Sigmoid colon (tissue), 4 donors: ENCODE measurements around the gene SIRPB2.

Source experiments
- CTCF ChIP-seq, 4 experiments: fragments of 450-650 bp in 3 of 4; fragments of 200-600 bp in 1 of 4; IDR thresholded peaks; one replicate each; pipeline ENCODE4 v1.5.1; 2016 to 2019; ENCODE audit warnings: antibody characterized with exemption in 4 of 4, mild to moderate bottlenecking in 3 of 4, moderate library complexity in 2 of 4
- POLR2A ChIP-seq, 2 donors: fragments of 450-650 bp; IDR thresholded peaks; one replicate each; pipeline ENCODE4 v1.6.1; 2016; ENCODE audit warnings: antibody characterized with exemption in 2 of 2, mild to moderate bottlenecking in 2 of 2, moderate library complexity in 2 of 2
- POLR2AphosphoS5 ChIP-seq, 4 donors: sonication (generic); formaldehyde crosslinking; IDR thresholded peaks; one replicate each; pipeline ENCODE4 v1.6.1; 2017; ENCODE audit warnings: antibody characterized with exemption in 4 of 4

DNA sequence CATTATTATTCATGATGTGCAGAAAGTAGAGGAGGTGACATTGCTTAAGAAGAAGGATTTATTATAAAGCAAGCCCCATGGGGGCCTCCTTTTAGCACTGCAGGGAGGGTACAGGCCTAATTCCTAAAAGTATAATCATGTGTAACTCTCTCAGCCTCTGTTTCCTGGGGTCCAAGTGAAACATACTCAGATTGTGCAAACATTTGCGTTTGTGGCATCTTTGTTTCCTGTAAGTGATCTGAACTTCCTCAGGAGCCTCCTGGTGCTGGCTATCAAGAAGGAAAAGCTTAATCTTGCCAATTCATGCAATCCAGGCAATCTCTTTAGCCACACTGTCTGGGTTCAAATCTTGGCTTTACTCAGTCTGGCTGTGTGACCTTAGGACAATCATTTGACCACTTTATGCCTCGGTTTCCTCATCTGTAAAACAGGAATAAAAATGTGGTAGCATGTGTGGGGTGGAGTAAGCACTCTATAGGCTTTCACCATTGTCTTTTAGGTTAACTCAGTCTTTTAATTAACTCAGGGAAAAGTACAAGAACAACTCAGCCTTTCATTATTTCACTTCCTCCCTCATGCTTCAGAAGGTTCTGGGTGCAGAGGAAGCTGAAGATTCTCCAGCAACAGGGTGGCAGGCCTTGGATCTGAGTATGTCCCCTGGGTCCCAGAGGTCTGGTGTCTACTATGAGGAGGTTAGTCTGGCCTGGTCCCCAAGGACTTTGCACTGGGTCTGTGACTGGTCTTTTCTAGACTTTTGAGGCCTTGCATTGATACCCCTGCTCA lies 831 bp upstream of the SIRPB2 start:
- TF ChIP-seq POLR2A (IDR thresholded peaks at IDR 0.05) (no peak), CTCF (IDR thresholded peaks at IDR 0.05) (no peak), POLR2AphosphoS5 (IDR thresholded peaks at IDR 0.05) (no peak)
